ENCODE results near the gene CLIP2.
A peak's percentile ranks its signal among the peaks of the same experiment; 100 is the strongest.

Gene CLIP2

DNA sequence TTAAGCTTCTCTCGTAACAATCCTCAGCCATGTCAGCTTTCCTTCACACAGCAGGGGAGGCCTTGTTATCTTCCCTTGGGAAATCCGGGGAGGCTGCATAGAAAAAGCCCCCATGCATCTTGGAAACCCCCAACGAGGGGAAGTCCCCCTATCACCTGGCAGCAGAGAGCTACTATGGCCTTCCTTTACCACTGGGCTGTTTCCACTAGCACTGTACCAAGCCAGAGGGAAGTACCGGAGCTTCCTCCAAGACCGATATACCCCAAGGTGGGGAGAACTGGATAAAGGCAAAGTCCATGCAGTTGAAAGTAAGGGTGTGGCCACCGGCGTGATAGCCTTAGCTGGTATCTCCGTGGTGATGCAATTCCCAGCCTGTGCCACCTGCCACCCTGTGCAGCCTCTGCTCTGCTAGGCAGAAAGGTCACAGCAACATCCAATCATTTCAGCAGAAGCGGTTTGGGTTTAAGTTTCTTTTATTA lies 4.4 kb upstream of the CLIP2 start (continued):
- TF ChIP-seq ZNF561 (tag by site-specific recombination; IDR thresholded peaks at IDR 0.05; ENCODE audit: borderline replicate concordance): no peak
- TF ChIP-seq ZNF223 (tag by site-specific recombination; IDR thresholded peaks at IDR 0.05): 0 out of 2 replicates have a peak, but pooled peaks have one; percentile 18
- no peak for TF ChIP-seq HOXC10 (CRISPR knock-in tag; IDR thresholded peaks at IDR 0.05)

DNA sequence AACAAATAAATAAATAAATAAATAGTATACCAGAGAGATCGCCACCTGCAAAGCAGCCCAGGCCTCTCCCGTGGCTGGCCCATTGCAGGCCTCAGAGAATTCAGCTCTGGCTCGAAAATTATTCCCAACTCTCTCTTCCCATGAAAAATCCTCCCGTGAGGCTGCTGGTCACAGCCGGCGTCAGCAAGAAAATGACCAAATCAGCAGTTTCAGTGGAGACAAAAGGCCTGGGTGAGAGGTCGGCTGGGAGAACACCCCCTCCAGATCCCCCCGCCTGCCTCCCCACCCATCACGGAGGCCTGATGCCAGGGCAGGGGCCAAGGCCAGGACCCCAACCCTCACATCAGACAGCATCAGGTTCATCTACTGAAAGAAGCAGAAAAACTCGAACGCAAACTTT lies 3.1 kb upstream of the CLIP2 start:
- Histone ChIP-seq H3K4me3 (ENCODE audit: low read depth, low read length) (no peak overlapping the region), H3K9me3 (ENCODE audit: control insufficient read depth, insufficient read depth, low read depth, low read length) (no peaks in the 10 kb centered on the region), H3K4me1 (ENCODE audit: control insufficient read depth, insufficient read depth, low read length) (peaks cover 5% of the 10 kb centered on the region; the same call in 1 of the 2 replicates), H3K27ac (ENCODE audit: extremely low read depth, low read depth, low read length) (no peak overlapping the region), H3K36me3 (ENCODE audit: control insufficient read depth in 2 of 2, insufficient read depth in 1 of 2, low read length in 2 of 2) (no peaks in the 10 kb centered on the region)
- ChIA-PET CTCF (interaction anchor here (0.6 to 4.7 kb wide), 3 partner anchors 11 to 218 kb away, joined by 3 to 40 read pairs (median 4); no protein-coding TSS in a partner anchor), POLR2A (interaction anchor here (1.3 kb wide), 1 partner anchor 16 kb away, joined by 3 read pairs; no protein-coding TSS in a partner anchor)
- TF ChIP-seq ZNF341 (tag by site-specific recombination; IDR thresholded peaks at IDR 0.05; ENCODE audit: low read depth): no peak

- no peak overlapping the region for H3K27ac ChIP-seq (ENCODE audit: extremely low read depth, low read depth, low read length)
- CTCF ChIA-PET: interaction anchor here (0.6 to 4.7 kb wide), 3 partner anchors 12 to 898 kb away, joined by 3 to 40 read pairs (median 10); no protein-coding TSS in a partner anchor
- peaks cover 5% of the 10 kb centered on the region; the same call in 1 of the 2 replicates for H3K4me1 ChIP-seq (ENCODE audit: control insufficient read depth, insufficient read depth, low read length)
- H3K4me3 ChIP-seq (ENCODE audit: low read depth, low read length): no peak overlapping the region
- H3K9me3 ChIP-seq (ENCODE audit: control insufficient read depth, insufficient read depth, low read depth, low read length): no peaks in the 10 kb centered on the region
- TF ChIP-seq ZNF221 (tag by site-specific recombination; IDR thresholded peaks at IDR 0.05; ENCODE audit: borderline replicate concordance) (no peak), BCL11A (tag by site-specific recombination; IDR thresholded peaks at IDR 0.05; ENCODE audit: low read depth) (no peak), GLIS1 (tag by site-specific recombination; IDR thresholded peaks at IDR 0.05) (no peak), ZNF843 (tag by site-specific recombination; IDR thresholded peaks at IDR 0.05) (no peak), ZNF555 (tag by site-specific recombination; conservative IDR thresholded peaks at IDR 0.05) (no peak), ZNF776 (tag by site-specific recombination; IDR thresholded peaks at IDR 0.05; ENCODE audit: borderline replicate concordance) (no peak), ZXDB (tag by site-specific recombination; IDR thresholded peaks at IDR 0.05) (no peak), ZNF433 (tag by site-specific recombination; IDR thresholded peaks at IDR 0.05; ENCODE audit: low read depth) (no peak), ZNF596 (tag by site-specific recombination; IDR thresholded peaks at IDR 0.05) (no peak), PRDM1 (tag by site-specific recombination; IDR thresholded peaks at IDR 0.05) (no peak), ZBTB17 (tag by site-specific recombination; IDR thresholded peaks at IDR 0.05) (no peak), ZNF621 (tag by site-specific recombination; IDR thresholded peaks at IDR 0.05) (no peak), ZNF701 (tag by site-specific recombination; IDR thresholded peaks at IDR 0.05) (no peak), ZNF639 (tag by site-specific recombination; IDR thresholded peaks at IDR 0.05) (no peak), ZBTB8A (tag by site-specific recombination; IDR thresholded peaks at IDR 0.05) (no peak)
- TF ChIP-seq, protein P1, sequence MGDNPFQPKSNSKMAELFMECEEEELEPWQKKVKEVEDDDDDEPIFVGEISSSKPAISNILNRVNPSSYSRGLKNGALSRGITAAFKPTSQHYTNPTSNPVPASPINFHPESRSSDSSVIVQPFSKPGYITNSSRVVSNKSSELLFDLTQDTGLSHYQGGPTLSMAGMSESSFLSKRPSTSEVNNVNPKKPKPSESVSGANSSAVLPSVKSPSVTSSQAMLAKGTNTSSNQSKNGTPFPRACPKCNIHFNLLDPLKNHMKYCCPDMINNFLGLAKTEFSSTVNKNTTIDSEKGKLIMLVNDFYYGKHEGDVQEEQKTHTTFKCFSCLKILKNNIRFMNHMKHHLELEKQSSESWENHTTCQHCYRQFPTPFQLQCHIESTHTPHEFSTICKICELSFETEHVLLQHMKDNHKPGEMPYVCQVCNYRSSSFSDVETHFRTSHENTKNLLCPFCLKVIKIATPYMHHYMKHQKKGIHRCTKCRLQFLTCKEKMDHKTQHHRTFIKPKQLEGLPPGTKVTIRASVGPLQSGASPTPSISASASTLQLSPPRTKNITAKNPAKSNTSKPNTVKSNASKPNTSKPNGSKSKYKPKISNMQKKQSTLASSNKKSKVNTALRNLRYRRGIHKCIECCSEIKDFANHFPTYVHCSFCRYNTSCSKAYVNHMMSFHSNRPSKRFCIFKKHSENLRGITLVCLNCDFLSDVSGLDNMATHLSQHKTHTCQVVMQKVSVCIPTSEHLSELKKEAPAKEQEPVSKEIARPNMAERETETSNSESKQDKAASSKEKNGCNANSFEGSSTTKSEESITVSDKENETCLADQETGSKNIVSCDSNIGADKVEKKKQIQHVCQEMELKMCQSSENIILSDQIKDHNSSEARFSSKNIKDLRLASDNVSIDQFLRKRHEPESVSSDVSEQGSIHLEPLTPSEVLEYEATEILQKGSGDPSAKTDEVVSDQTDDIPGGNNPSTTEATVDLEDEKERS (tag by site-specific recombination; IDR thresholded peaks at IDR 0.05): no peak
- TF ChIP-seq, protein P2, sequence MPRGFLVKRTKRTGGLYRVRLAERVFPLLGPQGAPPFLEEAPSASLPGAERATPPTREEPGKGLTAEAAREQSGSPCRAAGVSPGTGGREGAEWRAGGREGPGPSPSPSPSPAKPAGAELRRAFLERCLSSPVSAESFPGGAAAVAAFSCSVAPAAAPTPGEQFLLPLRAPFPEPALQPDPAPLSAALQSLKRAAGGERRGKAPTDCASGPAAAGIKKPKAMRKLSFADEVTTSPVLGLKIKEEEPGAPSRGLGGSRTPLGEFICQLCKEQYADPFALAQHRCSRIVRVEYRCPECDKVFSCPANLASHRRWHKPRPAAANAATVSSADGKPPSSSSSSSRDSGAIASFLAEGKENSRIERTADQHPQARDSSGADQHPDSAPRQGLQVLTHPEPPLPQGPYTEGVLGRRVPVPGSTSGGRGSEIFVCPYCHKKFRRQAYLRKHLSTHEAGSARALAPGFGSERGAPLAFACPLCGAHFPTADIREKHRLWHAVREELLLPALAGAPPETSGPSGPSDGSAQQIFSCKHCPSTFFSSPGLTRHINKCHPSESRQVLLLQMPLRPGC (tag by site-specific recombination; IDR thresholded peaks at IDR 0.05): no peak
- POLR2A ChIA-PET: interaction anchor here (0.7 to 1.6 kb wide), 3 partner anchors 15 to 601 kb away, joined by 3 to 8 read pairs (median 4); no protein-coding TSS in a partner anchor
- H3K36me3 ChIP-seq (ENCODE audit: control insufficient read depth in 2 of 2, insufficient read depth in 1 of 2, low read length in 2 of 2): no peaks in the 10 kb centered on the region
Measured at GRCh38 chr7:74287303-74288033, 1.7 kb upstream of the CLIP2 start.

Measured in HEK293 (cell line).